Panc1 (cell line): ENCODE data around the gene CNTN4. TPM values are rescaled to one million over a fixed set of nuclear protein-coding genes. Genes with fewer than 3 reads are reported as not detected.

Experiments used
- ATAC-seq: fragments of 200-7000 bp; cut with Tn5 transposase; 2 replicates; pipeline ENCODE4 v1.9.1; 2020; ENCODE audit warnings: mild to moderate bottlenecking, moderate library complexity
- BruUV-seq: library from RNA; stranded (reverse); fragments of 400-500 nt; replicated peaks from 2 replicates; lab custom pipeline; 2021; lab: Mats Ljungman, UMichigan
- CTCF ChIA-PET: fragments of 300-600 bp; sonication (Branson Sonifier 250); formaldehyde crosslinking; loops from one replicate; lab custom pipeline; 2022; ENCODE audit warnings: antibody characterized with exemption; lab: Charles Lee
- POLR2A ChIA-PET: fragments of 300-600 bp; sonication (Branson Sonifier 250); formaldehyde crosslinking; loops from one replicate; lab custom pipeline; 2022; ENCODE audit warnings: antibody characterized with exemption; lab: Charles Lee
- DNase-seq: peaks from one replicate; pipeline ENCODE4 v3.0.0-alpha.2; 2010; ENCODE audit warnings: low read depth, low spot score
- H3K27ac ChIP-seq: 2 replicates; pipeline ENCODE4 v1.5.1; 2011; ENCODE audit warnings: mild to moderate bottlenecking, low read length, inconsistent platforms
- H3K27me3 ChIP-seq: fragments of 200-500 bp; sonication (Bioruptor generic); 2 replicates; pipeline ENCODE4 v1.6.0; 2014; ENCODE audit warnings: low read length, inconsistent platforms; ENCODE audit not compliant: control insufficient read depth, insufficient read depth
- H3K36me3 ChIP-seq: fragments of 200-500 bp; sonication (Bioruptor generic); 2 replicates; pipeline ENCODE4 v1.5.1; 2014; ENCODE audit warnings: inconsistent platforms, mild to moderate bottlenecking, low read length, moderate library complexity; ENCODE audit not compliant: control insufficient read depth, insufficient read depth
- H3K4me1 ChIP-seq: 2 replicates; pipeline ENCODE4 v1.5.1; 2011; ENCODE audit warnings: inconsistent platforms, mild to moderate bottlenecking, low read length, moderate library complexity; ENCODE audit not compliant: control insufficient read depth, insufficient read depth
- H3K4me3 ChIP-seq, 2 experiments: 2 replicates each; pipeline ENCODE4 v1.5.1; 2011 to 2012; ENCODE audit warnings: low read depth in 2 of 2, low read length in 2 of 2, mild to moderate bottlenecking in 2 of 2, inconsistent platforms in 1 of 2, moderate library complexity in 1 of 2
- H3K9me3 ChIP-seq: fragments of 200-500 bp; sonication (Bioruptor generic); 2 replicates; pipeline ENCODE4 v1.5.1; 2014; ENCODE audit warnings: low read depth, mild to moderate bottlenecking, inconsistent platforms, low read length, moderate library complexity; ENCODE audit not compliant: control insufficient read depth, insufficient read depth
- POLR2AphosphoS5 ChIP-seq: IDR thresholded peaks from 2 replicates; pipeline ENCODE4 v1.6.1; 2012; ENCODE audit warnings: mild to moderate bottlenecking, low read depth, low read length, moderate library complexity
- REST ChIP-seq, 2 experiments: IDR thresholded peaks; 2 replicates each; pipeline ENCODE4 v1.6.1; 2011 to 2012; ENCODE audit warnings: low read depth in 2 of 2, control low read depth in 1 of 2, low read length in 1 of 2, mild to moderate bottlenecking in 1 of 2, moderate library complexity in 1 of 2; ENCODE audit not compliant: insufficient read depth in 1 of 2
- SIN3A ChIP-seq: IDR thresholded peaks from 2 replicates; pipeline ENCODE4 v1.6.1; 2012; ENCODE audit warnings: low read depth, mild to moderate bottlenecking, low read length, moderate library complexity, borderline replicate concordance; ENCODE audit not compliant: insufficient read depth
- TCF7L2 ChIP-seq: IDR thresholded peaks from 2 replicates; pipeline ENCODE4 v1.6.1; 2011; ENCODE audit warnings: mild to moderate bottlenecking, low read depth, low read length, inconsistent platforms
- in situ Hi-C: cut with HindIII; loops from 2 replicates; pipeline ENCODE4 v1.10.0; 2016; ENCODE audit warnings: low sequenced_read_pairs, low pct_unique_long_range_greater_than_20kb
- intact Hi-C: fragments of 100-400 bp; cut with micrococcal nuclease; formaldehyde crosslinking; loops from one replicate; pipeline ENCODE4 v1.10.0; 2022; ENCODE audit not compliant: unreplicated experiment
- total RNA-seq: library from RNA; stranded (reverse); gene quantifications from one replicate; pipeline ENCODE4 v1.2.1, GENCODE V29; 2021; ENCODE audit not compliant: unreplicated experiment
- TF ChIP-seq, protein P1 (sequence below): fragments of 450-650 bp; IDR thresholded peaks from 2 replicates; pipeline ENCODE4 v1.5.1; 2017; ENCODE audit warnings: mild to moderate bottlenecking

Gene CNTN4
- total RNA-seq, 1 experiment from 2014 or later, result not detected

GRCh38 chr3:2976796-2977195 lies 878.1 kb downstream of the CNTN4 start:
- TF ChIP-seq SIN3A (no peak), POLR2AphosphoS5 (no peak), REST (IDR thresholded peaks at IDR 0.05; ENCODE audit: insufficient read depth in 1 of 2, low read depth in 2 of 2, low read length in 1 of 2) (no peak), TCF7L2 (no peak)
- TF ChIP-seq, protein P1, sequence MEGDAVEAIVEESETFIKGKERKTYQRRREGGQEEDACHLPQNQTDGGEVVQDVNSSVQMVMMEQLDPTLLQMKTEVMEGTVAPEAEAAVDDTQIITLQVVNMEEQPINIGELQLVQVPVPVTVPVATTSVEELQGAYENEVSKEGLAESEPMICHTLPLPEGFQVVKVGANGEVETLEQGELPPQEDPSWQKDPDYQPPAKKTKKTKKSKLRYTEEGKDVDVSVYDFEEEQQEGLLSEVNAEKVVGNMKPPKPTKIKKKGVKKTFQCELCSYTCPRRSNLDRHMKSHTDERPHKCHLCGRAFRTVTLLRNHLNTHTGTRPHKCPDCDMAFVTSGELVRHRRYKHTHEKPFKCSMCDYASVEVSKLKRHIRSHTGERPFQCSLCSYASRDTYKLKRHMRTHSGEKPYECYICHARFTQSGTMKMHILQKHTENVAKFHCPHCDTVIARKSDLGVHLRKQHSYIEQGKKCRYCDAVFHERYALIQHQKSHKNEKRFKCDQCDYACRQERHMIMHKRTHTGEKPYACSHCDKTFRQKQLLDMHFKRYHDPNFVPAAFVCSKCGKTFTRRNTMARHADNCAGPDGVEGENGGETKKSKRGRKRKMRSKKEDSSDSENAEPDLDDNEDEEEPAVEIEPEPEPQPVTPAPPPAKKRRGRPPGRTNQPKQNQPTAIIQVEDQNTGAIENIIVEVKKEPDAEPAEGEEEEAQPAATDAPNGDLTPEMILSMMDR, result no peak
- in situ Hi-C loops (no loop called here), intact Hi-C loops (no loop called here)
- Histone ChIP-seq H3K9me3 (no peaks in the 10 kb centered on the region), H3K27ac (no peak overlapping the region), H3K27me3 (no peaks in the 10 kb centered on the region), H3K36me3 (no peaks in the 10 kb centered on the region), H3K4me3 (no peak overlapping the region), H3K4me1 (no peaks in the 10 kb centered on the region)
- no peak for ATAC-seq
- POLR2A ChIA-PET, result no interaction called here
- no peak for DNase-seq
- CTCF ChIA-PET, result no interaction called here
- no TSS peak for BruUV-seq

GRCh38 chr3:2978977-2979732 lies 880.5 kb downstream of the CNTN4 start:
- BruUV-seq, result no TSS peak
- no peak for TF ChIP-seq REST (IDR thresholded peaks at IDR 0.05; ENCODE audit: insufficient read depth in 1 of 2, low read depth in 2 of 2, low read length in 1 of 2)
- TF ChIP-seq, protein P1, result no peak
- TF ChIP-seq SIN3A, result no peak
- no peak for TF ChIP-seq TCF7L2
- TF ChIP-seq POLR2AphosphoS5, result no peak
- Histone ChIP-seq H3K36me3 (no peaks in the 10 kb centered on the region), H3K9me3 (no peaks in the 10 kb centered on the region), H3K4me3 (no peak overlapping the region), H3K27ac (no peak overlapping the region), H3K27me3 (no peaks in the 10 kb centered on the region), H3K4me1 (no peaks in the 10 kb centered on the region)
- in situ Hi-C loops (no loop called here), intact Hi-C loops (no loop called here)
- POLR2A ChIA-PET, result no interaction called here
- DNase-seq (no peak), ATAC-seq (no peak)
- CTCF ChIA-PET, result no interaction called here
